Duodenal mucosa (tissue), 2 donors: ENCODE data around the gene DROSHA.

Experiments used
- H3K27ac ChIP-seq: one replicate; pipeline ENCODE4 v1.7.0; 2013; ENCODE audit warnings: low read depth, low read length
- H3K27me3 ChIP-seq, 2 donors: one replicate each; pipeline ENCODE4 v1.7.0; 2013; ENCODE audit warnings: low read length in 2 of 2, control low read depth in 1 of 2; ENCODE audit not compliant: insufficient read depth in 2 of 2, control insufficient read depth in 1 of 2
- H3K36me3 ChIP-seq, 2 donors: one replicate each; pipeline ENCODE4 v1.7.0; 2013; ENCODE audit warnings: low read length in 2 of 2, control low read depth in 1 of 2; ENCODE audit not compliant: insufficient read depth in 2 of 2, control insufficient read depth in 1 of 2
- H3K4me1 ChIP-seq, 2 donors: one replicate each; pipeline ENCODE4 v1.7.0; 2013; ENCODE audit warnings: low read length in 2 of 2, control low read depth in 1 of 2; ENCODE audit not compliant: insufficient read depth in 2 of 2, control insufficient read depth in 1 of 2
- H3K4me3 ChIP-seq, 2 donors: one replicate each; pipeline ENCODE4 v1.7.0; 2013; ENCODE audit warnings: low read length in 2 of 2, low read depth in 1 of 2
- H3K9ac ChIP-seq, 2 donors: one replicate each; pipeline ENCODE4 v1.7.0; 2013; ENCODE audit warnings: low read length in 2 of 2, low read depth in 1 of 2
- H3K9me3 ChIP-seq, 2 donors: one replicate each; pipeline ENCODE4 v1.7.0; 2013; ENCODE audit warnings: low read length in 2 of 2, control low read depth in 1 of 2; ENCODE audit not compliant: control insufficient read depth in 1 of 2

Gene DROSHA

GRCh38 chr5:31492869-31493268 lies 39.0 kb downstream of the DROSHA start:
- Histone ChIP-seq H3K27me3 (no peaks in the 10 kb centered on the region), H3K4me1 (peaks cover 0 to 10% of the 10 kb centered on the region in 2 donors), H3K9me3 (no peaks in the 10 kb centered on the region), H3K4me3 (no peak overlapping the region), H3K36me3 (peaks cover 36 to 64% of the 10 kb centered on the region in 2 donors), H3K9ac (no peak overlapping the region), H3K27ac (no peak overlapping the region)

- Histone ChIP-seq H3K4me1 (peaks cover 7 to 15% of the 10 kb centered on the region in 2 donors), H3K9me3 (no peaks in the 10 kb centered on the region), H3K27me3 (no peaks in the 10 kb centered on the region), H3K4me3 (no peak overlapping the region), H3K9ac (no peak overlapping the region), H3K27ac (no peak overlapping the region), H3K36me3 (peaks cover 13 to 37% of the 10 kb centered on the region in 2 donors)
Measured at GRCh38 chr5:31487506-31487905, 44.4 kb downstream of the DROSHA start.

DNA sequence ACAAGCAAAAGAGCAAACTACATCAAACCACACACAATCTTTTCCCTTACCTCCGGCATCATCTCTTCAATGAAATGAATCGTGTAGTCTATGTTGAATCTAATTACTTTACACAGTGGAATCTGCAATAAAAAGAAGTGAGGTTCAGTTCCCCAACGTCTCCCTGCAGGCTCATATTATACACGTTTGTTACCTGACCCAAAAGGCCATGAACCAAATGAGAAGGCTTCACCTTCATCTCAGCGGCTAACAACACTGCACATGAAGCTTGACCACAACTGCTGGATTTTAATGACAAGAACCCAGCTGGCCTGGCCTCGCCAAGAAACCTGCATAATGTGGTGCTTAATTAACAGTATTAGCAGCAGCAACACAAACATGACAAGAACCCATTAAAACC lies 45.5 kb downstream of the DROSHA start:
- Histone ChIP-seq H3K4me3 (no peak overlapping the region), H3K9me3 (no peaks in the 10 kb centered on the region), H3K27ac (no peak overlapping the region), H3K4me1 (peaks cover 7 to 15% of the 10 kb centered on the region in 2 donors), H3K36me3 (peaks cover 16 to 40% of the 10 kb centered on the region in 2 donors), H3K9ac (no peak overlapping the region), H3K27me3 (no peaks in the 10 kb centered on the region)

GRCh38 chr5:31485376-31486207 lies 46.3 kb downstream of the DROSHA start:
- Histone ChIP-seq H3K9me3 (no peaks in the 10 kb centered on the region), H3K9ac (no peak overlapping the region), H3K4me1 (peaks cover 7 to 15% of the 10 kb centered on the region in 2 donors), H3K4me3 (peak overlapping the region in 1 of 2 donors; percentile 37), H3K36me3 (peaks cover 16 to 36% of the 10 kb centered on the region in 2 donors), H3K27ac (no peak overlapping the region), H3K27me3 (no peaks in the 10 kb centered on the region)

- no peaks in the 10 kb centered on the region for H3K27me3 ChIP-seq
- peaks cover 9 to 27% of the 10 kb centered on the region in 2 donors for H3K36me3 ChIP-seq
- peaks cover 7 to 15% of the 10 kb centered on the region in 2 donors for H3K4me1 ChIP-seq
- no peak overlapping the region for H3K27ac ChIP-seq
- no peak overlapping the region for H3K9ac ChIP-seq
- H3K4me3 ChIP-seq, result no peak overlapping the region
- no peaks in the 10 kb centered on the region for H3K9me3 ChIP-seq
Measured at GRCh38 chr5:31481531-31482165, 50.2 kb downstream of the DROSHA start.

DNA sequence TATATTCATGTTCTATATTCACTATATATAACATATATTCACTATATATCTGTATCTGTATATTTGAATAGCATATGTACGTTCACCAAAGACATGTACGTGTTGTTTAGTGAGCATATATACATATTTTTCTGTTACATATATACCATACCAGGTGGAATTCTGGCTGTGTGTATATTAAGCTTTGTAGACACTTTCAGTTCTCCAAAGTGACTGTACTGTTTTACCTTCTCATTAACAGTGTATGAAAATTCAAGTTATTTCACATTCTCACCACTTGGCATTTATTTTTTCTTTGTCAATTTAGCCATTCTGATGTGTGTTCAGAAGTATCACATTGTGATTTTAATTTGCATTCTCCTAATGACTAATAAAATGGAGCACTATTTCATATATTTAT lies 52.2 kb downstream of the DROSHA start:
- Histone ChIP-seq H3K9me3 (no peaks in the 10 kb centered on the region), H3K4me1 (peaks cover 0 to 3% of the 10 kb centered on the region in 2 donors), H3K27me3 (no peaks in the 10 kb centered on the region), H3K36me3 (peaks cover 13 to 23% of the 10 kb centered on the region in 2 donors), H3K27ac (no peak overlapping the region), H3K4me3 (no peak overlapping the region), H3K9ac (no peak overlapping the region)

- H3K27me3 ChIP-seq, result no peaks in the 10 kb centered on the region
- H3K4me3 ChIP-seq, result no peak overlapping the region
- no peaks in the 10 kb centered on the region for H3K4me1 ChIP-seq
- H3K9ac ChIP-seq, result no peak overlapping the region
- H3K27ac ChIP-seq, result no peak overlapping the region
- no peaks in the 10 kb centered on the region for H3K9me3 ChIP-seq
- H3K36me3 ChIP-seq, result peaks cover 13 to 19% of the 10 kb centered on the region in 2 donors
Measured at GRCh38 chr5:31478901-31479300, 53.0 kb downstream of the DROSHA start.

- no peak overlapping the region for H3K9ac ChIP-seq
- H3K36me3 ChIP-seq, result peaks cover 9 to 20% of the 10 kb centered on the region in 2 donors
- H3K27ac ChIP-seq, result no peak overlapping the region
- no peaks in the 10 kb centered on the region for H3K27me3 ChIP-seq
- no peaks in the 10 kb centered on the region for H3K9me3 ChIP-seq
- H3K4me3 ChIP-seq, result no peak overlapping the region
- no peaks in the 10 kb centered on the region for H3K4me1 ChIP-seq
Measured at GRCh38 chr5:31477971-31478370, 53.9 kb downstream of the DROSHA start.

DNA sequence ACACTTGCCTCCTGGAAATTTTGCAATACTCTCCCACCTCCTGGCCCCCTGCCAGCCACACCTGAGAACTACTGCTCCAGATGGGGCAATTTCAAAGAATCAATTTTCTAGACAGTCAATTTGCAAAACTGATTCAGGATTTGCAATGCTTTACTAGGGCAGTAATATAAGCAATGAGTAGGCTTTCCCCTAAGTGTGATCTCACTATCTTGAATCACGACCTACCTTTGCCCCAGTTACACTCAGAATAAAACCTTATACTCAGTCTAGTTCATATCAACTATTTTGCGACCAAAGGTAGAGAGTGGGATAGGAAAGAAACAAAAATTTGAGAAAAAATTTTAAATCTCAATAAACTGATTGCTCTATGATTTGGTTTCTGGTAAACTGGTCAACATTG lies 54.4 kb downstream of the DROSHA start:
- Histone ChIP-seq H3K4me3 (no peak overlapping the region), H3K4me1 (no peaks in the 10 kb centered on the region), H3K27me3 (no peaks in the 10 kb centered on the region), H3K9ac (no peak overlapping the region), H3K27ac (no peak overlapping the region), H3K36me3 (peaks cover 9 to 20% of the 10 kb centered on the region in 2 donors), H3K9me3 (no peaks in the 10 kb centered on the region)

DNA sequence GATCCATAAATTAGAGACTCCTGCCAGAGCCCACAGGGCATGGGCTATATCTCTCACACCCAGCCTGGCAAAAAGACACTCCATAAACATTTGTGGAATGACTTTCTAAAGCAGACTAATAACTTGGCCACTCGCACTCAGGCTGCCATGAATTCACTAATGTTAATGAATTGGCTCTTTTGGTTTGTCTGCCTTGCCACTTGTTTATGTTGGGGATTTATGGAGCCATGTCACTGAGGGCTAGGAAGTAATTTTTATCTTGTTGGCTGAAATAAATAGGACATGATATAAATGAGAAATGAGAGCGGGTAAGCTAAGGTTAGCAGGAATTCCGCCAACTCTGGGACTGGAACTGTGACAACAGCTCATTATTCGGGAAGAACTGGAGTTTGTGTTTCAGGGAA lies 55.2 kb downstream of the DROSHA start:
- Histone ChIP-seq H3K9ac (no peak overlapping the region), H3K36me3 (peaks cover 4 to 12% of the 10 kb centered on the region in 2 donors), H3K27ac (no peak overlapping the region), H3K27me3 (no peaks in the 10 kb centered on the region), H3K4me3 (no peak overlapping the region), H3K4me1 (no peaks in the 10 kb centered on the region), H3K9me3 (no peaks in the 10 kb centered on the region)
